Fibroblast of lung (primary cell): Measurements from ENCODE around the gene ANKRD10. TPM values are rescaled to one million over a fixed set of nuclear protein-coding genes. Genes with fewer than 3 reads are reported as not detected.

Source experiments
- DNase-seq, 2 donors: peaks; one replicate each; pipeline versions ENCODE4 v3.0.0 to v3.0.0-alpha.2; 2010; ENCODE audit warnings: low read depth in 2 of 2
- H2AFZ ChIP-seq: 2 replicates; pipeline ENCODE4 v1.5.1; 2012; ENCODE audit warnings: low read length, control low read depth, inconsistent platforms
- H3K27ac ChIP-seq: 2 replicates; pipeline ENCODE4 v1.5.1; 2011; ENCODE audit warnings: low read length, control low read depth; ENCODE audit not compliant: insufficient read depth
- H3K27me3 ChIP-seq: 2 replicates; pipeline ENCODE4 v1.5.1; 2011; ENCODE audit warnings: mild to moderate bottlenecking, low read length; ENCODE audit not compliant: control insufficient read depth, insufficient read depth
- H3K36me3 ChIP-seq: 2 replicates; pipeline ENCODE4 v1.5.1; 2011; ENCODE audit warnings: low read length; ENCODE audit not compliant: control insufficient read depth, insufficient read depth
- H3K4me1 ChIP-seq: 2 replicates; pipeline ENCODE4 v1.5.1; 2011; ENCODE audit warnings: low read length; ENCODE audit not compliant: control insufficient read depth, insufficient read depth; ENCODE audit errors: extremely low read depth
- H3K4me2 ChIP-seq: 2 replicates; pipeline ENCODE4 v1.5.1; 2011; ENCODE audit warnings: low read length, control low read depth; ENCODE audit not compliant: insufficient read depth; ENCODE audit errors: extremely low read depth
- H3K4me3 ChIP-seq, 4 experiments: fragments of 200-600 bp in 1 of 4; sonication (generic) in 1 of 4; replicated peaks in 1 of 4; 2 replicates each; pipeline ENCODE4 v1.5.1; 2011 to 2016; ENCODE audit warnings: low read length in 4 of 4, low read depth in 3 of 4, mild to moderate bottlenecking in 3 of 4, control low read depth in 2 of 4, inconsistent platforms in 1 of 4, mixed read lengths in 1 of 4; ENCODE audit not compliant: insufficient read depth in 1 of 4; ENCODE audit errors: control extremely low read depth in 1 of 4
- H3K79me2 ChIP-seq: 2 replicates; pipeline ENCODE4 v1.5.1; 2012; ENCODE audit warnings: mild to moderate bottlenecking, low read length, inconsistent platforms; ENCODE audit not compliant: control insufficient read depth, insufficient read depth
- H3K9ac ChIP-seq: 2 replicates; pipeline ENCODE4 v1.5.1; 2011; ENCODE audit warnings: mild to moderate bottlenecking, low read length, control low read depth; ENCODE audit not compliant: insufficient read depth
- H3K9me3 ChIP-seq: 2 replicates; pipeline ENCODE4 v1.5.1; 2012; ENCODE audit warnings: low read depth, low read length; ENCODE audit not compliant: control insufficient read depth, insufficient read depth
- H4K20me1 ChIP-seq: 2 replicates; pipeline ENCODE4 v1.5.1; 2011; ENCODE audit warnings: low read length; ENCODE audit not compliant: control insufficient read depth, insufficient read depth; ENCODE audit errors: extremely low read depth
- CTCF ChIP-seq, 2 donors: IDR thresholded peaks in 1 of 2; conservative IDR thresholded peaks in 1 of 2; 1 replicate in 1 of 2; 2 replicates in 1 of 2; pipeline ENCODE4 v1.5.1; 2011 to 2012; ENCODE audit warnings: low read length in 2 of 2, control low read depth in 1 of 2, inconsistent platforms in 1 of 2, low read depth in 1 of 2, mild to moderate bottlenecking in 1 of 2
- EZH2 ChIP-seq: IDR thresholded peaks from 2 replicates; pipeline ENCODE4 v1.5.1; 2012; ENCODE audit warnings: low read length, control low read depth, mild to moderate bottlenecking; ENCODE audit errors: missing control alignments
- polyA plus RNA-seq, 2 donors: library from polyadenylated mRNA; depleted of rRNA in 1 of 2; stranded (reverse) in 1 of 2; unstranded in 1 of 2; fragments of >200 nt; gene quantifications; 2 replicates each; pipeline ENCODE4 v1.2.1, GENCODE V29; 2011 to 2012; ENCODE audit warnings: missing spikeins in 1 of 2
- total RNA-seq: library from RNA; depleted of rRNA; stranded (reverse); fragments of >200 nt; gene quantifications from 2 replicates; pipeline ENCODE4 v1.2.1, GENCODE V29; 2014

The ANKRD10 gene
- total and polyA plus RNA-seq, 2 donors (not counting 1 experiment from before 2014, with no cell fraction given): 29.5 to 130 TPM

GRCh38 chr13:110874508-110874960 lies 40.3 kb downstream of the ANKRD10 start:
- H3K27me3 ChIP-seq: no peaks in the 10 kb centered on the region
- TF ChIP-seq EZH2 (no peak), CTCF (conservative IDR thresholded peaks at IDR 0.05 in 1 of 2, IDR thresholded peaks at IDR 0.05 in 1 of 2; ENCODE audit: low read depth in 1 of 2, low read length in 2 of 2) (no peak)
- no peaks in the 10 kb centered on the region for H3K36me3 ChIP-seq
- H2AFZ ChIP-seq: peak overlapping the region; percentile 75
- H3K4me3 ChIP-seq: peak overlapping the region; percentile 39 to 60 (median 52)
- H3K9me3 ChIP-seq: no peaks in the 10 kb centered on the region
- H3K79me2 ChIP-seq: no peaks in the 10 kb centered on the region
- peak overlapping the region; percentile 36 for H3K9ac ChIP-seq
- peak overlapping the region; percentile 97 for H3K4me2 ChIP-seq
- H3K27ac ChIP-seq: peak overlapping the region; percentile 41
- H4K20me1 ChIP-seq: no peaks in the 10 kb centered on the region
- peaks cover 16% of the 10 kb centered on the region for H3K4me1 ChIP-seq
- DNase-seq: peak; percentile 62 to 64

GRCh38 chr13:110873639-110874507 lies 41.0 kb downstream of the ANKRD10 start:
- H3K4me2 ChIP-seq: peak overlapping the region; percentile 97
- H3K27me3 ChIP-seq: no peaks in the 10 kb centered on the region
- no peak for DNase-seq
- H3K27ac ChIP-seq: peak overlapping the region; percentile 31
- peaks cover 19% of the 10 kb centered on the region for H3K4me1 ChIP-seq
- no peaks in the 10 kb centered on the region for H3K79me2 ChIP-seq
- H3K9me3 ChIP-seq: no peaks in the 10 kb centered on the region
- peak overlapping the region; percentile 39 to 60 (median 52) for H3K4me3 ChIP-seq
- peak overlapping the region; percentile 75 for H2AFZ ChIP-seq
- no peaks in the 10 kb centered on the region for H4K20me1 ChIP-seq
- no peaks in the 10 kb centered on the region for H3K36me3 ChIP-seq
- peak overlapping the region; percentile 36 for H3K9ac ChIP-seq
- TF ChIP-seq EZH2 (no peak), CTCF (conservative IDR thresholded peaks at IDR 0.05 in 1 of 2, IDR thresholded peaks at IDR 0.05 in 1 of 2; ENCODE audit: low read depth in 1 of 2, low read length in 2 of 2) (no peak)

- Histone ChIP-seq H3K9me3 (no peaks in the 10 kb centered on the region), H3K36me3 (no peaks in the 10 kb centered on the region), H3K79me2 (no peaks in the 10 kb centered on the region), H2AFZ (no peak overlapping the region), H3K27me3 (no peaks in the 10 kb centered on the region), H4K20me1 (no peaks in the 10 kb centered on the region), H3K27ac (no peak overlapping the region), H3K9ac (no peak overlapping the region), H3K4me1 (peaks cover 19% of the 10 kb centered on the region), H3K4me3 (no peak overlapping the region), H3K4me2 (no peak overlapping the region)
- DNase-seq: no peak
- TF ChIP-seq CTCF (conservative IDR thresholded peaks at IDR 0.05 in 1 of 2, IDR thresholded peaks at IDR 0.05 in 1 of 2; ENCODE audit: low read depth in 1 of 2, low read length in 2 of 2) (no peak), EZH2 (no peak)
Measured at GRCh38 chr13:110872768-110873638, 41.9 kb downstream of the ANKRD10 start.
